GM23248 (cell line): ENCODE measurements around the gene MRPS7.

Experiments used
- EZH2 ChIP-seq: fragments of 200-600 bp; sonication (generic); IDR thresholded peaks from 2 replicates; pipeline ENCODE4 v1.6.1; 2018; ENCODE audit warnings: antibody characterized with exemption, mild to moderate bottlenecking; ENCODE audit not compliant: insufficient read depth, poor library complexity, severe bottlenecking
- EZH2phosphoT487 ChIP-seq: fragments of 200-600 bp; sonication (generic); IDR thresholded peaks from 2 replicates; pipeline ENCODE4 v1.6.1; 2018; ENCODE audit warnings: antibody characterized with exemption, moderate library complexity, mild to moderate bottlenecking, low read depth; ENCODE audit not compliant: insufficient read depth

DNA sequence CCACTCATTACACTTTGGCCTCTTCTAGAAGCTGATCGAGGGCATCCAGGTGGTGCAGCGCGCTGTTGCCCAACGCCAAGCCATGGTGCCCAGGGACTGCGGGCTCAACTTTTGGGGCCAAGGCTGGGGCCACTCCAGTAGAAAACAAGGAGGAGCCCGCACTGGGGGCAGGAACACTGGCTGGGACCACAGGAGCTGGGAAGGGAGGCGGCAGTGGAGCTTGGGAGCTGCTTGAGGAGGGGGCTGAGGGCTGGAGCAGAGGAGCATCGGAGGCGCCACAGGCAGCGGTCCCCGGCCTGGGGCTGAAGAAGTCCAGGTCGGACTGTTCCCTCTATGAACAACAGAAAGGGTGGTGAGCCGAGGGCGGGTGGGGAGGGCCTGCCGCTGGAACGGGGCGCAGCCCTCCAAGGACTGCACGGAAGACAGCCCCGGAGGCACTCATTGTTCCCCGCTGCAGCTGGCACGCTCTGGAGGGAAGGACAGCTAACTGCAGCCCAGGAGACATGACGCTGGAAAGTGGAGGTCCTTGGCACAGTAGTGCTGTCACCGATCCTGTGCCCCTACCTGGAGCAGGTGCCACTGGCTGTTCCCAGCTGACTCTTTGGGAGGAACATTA, 21.8 kb upstream of the MRPS7 start:
- TF ChIP-seq EZH2 (no peak), EZH2phosphoT487 (no peak)
